Adrenal gland (tissue), 5 donors: Measurements from ENCODE around the gene ANTKMT.

Experiments
- CTCF ChIP-seq, 6 experiments: fragments of 450-650 bp in 4 of 6; fragments of 200-600 bp in 2 of 6; sonication (generic) in 1 of 6; IDR thresholded peaks; 1 replicate in 5 of 6; 2 replicates in 1 of 6; pipeline versions ENCODE4 v1.5.1 to v1.8.0; 2016 to 2021; ENCODE audit warnings: antibody characterized with exemption in 6 of 6, mild to moderate bottlenecking in 2 of 6, moderate library complexity in 1 of 6
- POLR2A ChIP-seq, 2 donors: fragments of 450-650 bp; IDR thresholded peaks; one replicate each; pipeline ENCODE4 v1.6.1; 2017; ENCODE audit warnings: antibody characterized with exemption in 2 of 2, mild to moderate bottlenecking in 2 of 2, moderate library complexity in 1 of 2
- donor health status: DM: no; HTN: no; CAD: no.

GRCh38 chr16:694187-694862, 26.6 kb upstream of the ANTKMT start:
- TF ChIP-seq CTCF (IDR thresholded peaks at IDR 0.05) = no peak
- no peak for TF ChIP-seq POLR2A (IDR thresholded peaks at IDR 0.05)
